ENCODE results near the gene BCAR1.
"Not testable (repeated sequence)": the region's sequence is repeated elsewhere in the genome, so short reads cannot be mapped to it uniquely, and the experiment has no call there.

Gene BCAR1

GRCh38 chr16:75252946-75253911, 1.8 kb upstream of the BCAR1 start:
- no peak for DNase-seq

GRCh38 chr16:75252049-75252864, 833 bp upstream of the BCAR1 start:
- no peak for DNase-seq

- DNase-seq, result no peak
Observed at GRCh38 chr16:75250809-75251279, 580 bp downstream of the BCAR1 start.

GRCh38 chr16:75250089-75250808, 1.2 kb downstream of the BCAR1 start:
- DNase-seq, result no peak

- no peak for DNase-seq
Observed at GRCh38 chr16:75249441-75249840, 2.0 kb downstream of the BCAR1 start.

GRCh38 chr16:75248536-75249380, 2.7 kb downstream of the BCAR1 start:
- DNase-seq, result no peak

GRCh38 chr16:75248142-75248535, 3.3 kb downstream of the BCAR1 start:
- no peak for DNase-seq

GRCh38 chr16:75247249-75247648, 4.2 kb downstream of the BCAR1 start:
- no peak for DNase-seq

GRCh38 chr16:75246504-75247205, 4.8 kb downstream of the BCAR1 start:
- no peak for DNase-seq

GRCh38 chr16:75244844-75245758, 6.3 kb downstream of the BCAR1 start:
- DNase-seq, result no peak

GRCh38 chr16:75244225-75244809, 7.1 kb downstream of the BCAR1 start:
- DNase-seq, result no peak

GRCh38 chr16:75243667-75244224, 7.7 kb downstream of the BCAR1 start:
- DNase-seq, result no peak

GRCh38 chr16:75242436-75243078, 8.9 kb downstream of the BCAR1 start:
- DNase-seq, result not testable (repeated sequence)

- DNase-seq, result no peak
Observed at GRCh38 chr16:75241955-75242354, 9.5 kb downstream of the BCAR1 start.

- DNase-seq, result no peak
Observed at GRCh38 chr16:75241412-75241811, 10.0 kb downstream of the BCAR1 start.

- DNase-seq, result not testable (repeated sequence)
Observed at GRCh38 chr16:75240633-75241032, 10.8 kb downstream of the BCAR1 start.

GRCh38 chr16:75239542-75240122, 11.8 kb downstream of the BCAR1 start:
- DNase-seq, result no peak

GRCh38 chr16:75238853-75239541, 12.4 kb downstream of the BCAR1 start:
- no peak for DNase-seq

All from NCI-H510A treated with DMSO at 0.1 percent for 48 hours (cell line).